HEK293T (cell line): ENCODE measurements around the gene KRT6A.

ENCODE experiments used
- CTCF ChIA-PET: fragments of 350-600 bp; formaldehyde crosslinking; extraction: SDS; loops from one replicate; lab custom pipeline; 2021; ENCODE audit warnings: antibody characterized with exemption, inconsistent platforms; lab: Yijun Ruan, JAX
- POLR2A ChIA-PET: fragments of 350-600 bp; formaldehyde crosslinking; extraction: SDS; loops from one replicate; lab custom pipeline; 2020; ENCODE audit warnings: antibody characterized with exemption, inconsistent platforms; lab: Yijun Ruan, JAX
- DNase-seq: peaks from one replicate; pipeline ENCODE4 v3.0.0; 2012; ENCODE audit warnings: mixed read lengths; ENCODE audit errors: extremely low spot score
- ARNT ChIP-seq: fragments of 450-650 bp; IDR thresholded peaks from 2 replicates; pipeline ENCODE4 v1.6.1; 2017; ENCODE audit warnings: mild to moderate bottlenecking
- BHLHE40 ChIP-seq: fragments of 450-650 bp; IDR thresholded peaks from 2 replicates; pipeline ENCODE4 v1.6.1; 2016; ENCODE audit warnings: mild to moderate bottlenecking, moderate library complexity, borderline replicate concordance
- CTBP1 ChIP-seq: fragments of 450-650 bp; IDR thresholded peaks from 2 replicates; pipeline ENCODE4 v1.6.1; 2016; ENCODE audit warnings: borderline replicate concordance
- ELF4 ChIP-seq: fragments of 450-650 bp; IDR thresholded peaks from 2 replicates; pipeline ENCODE4 v1.6.1; 2017; ENCODE audit warnings: antibody characterized with exemption
- FOXA1 ChIP-seq: fragments of 450-650 bp; IDR thresholded peaks from 2 replicates; pipeline ENCODE4 v1.6.1; 2016; ENCODE audit warnings: mild to moderate bottlenecking
- FOXK2 ChIP-seq: fragments of 450-650 bp; IDR thresholded peaks from 2 replicates; pipeline ENCODE4 v1.6.1; 2016; ENCODE audit warnings: mild to moderate bottlenecking
- FOXM1 ChIP-seq: fragments of 450-650 bp; IDR thresholded peaks from 2 replicates; pipeline ENCODE4 v1.6.1; 2017; ENCODE audit warnings: mild to moderate bottlenecking, borderline replicate concordance
- HDGF ChIP-seq: fragments of 450-650 bp; IDR thresholded peaks from 2 replicates; pipeline ENCODE4 v1.6.1; 2017; ENCODE audit warnings: antibody characterized with exemption, borderline replicate concordance
- L3MBTL2 ChIP-seq: fragments of 450-650 bp; conservative IDR thresholded peaks from 2 replicates; pipeline ENCODE4 v1.6.1; 2016; ENCODE audit warnings: mild to moderate bottlenecking
- LEF1 ChIP-seq: fragments of 450-650 bp; IDR thresholded peaks from 2 replicates; pipeline ENCODE4 v1.6.1; 2017; ENCODE audit warnings: mild to moderate bottlenecking, borderline replicate concordance
- NFRKB ChIP-seq: fragments of 450-650 bp; IDR thresholded peaks from 2 replicates; pipeline ENCODE4 v1.6.1; 2016; ENCODE audit warnings: mild to moderate bottlenecking, moderate library complexity
- PKNOX1 ChIP-seq: fragments of 450-650 bp; IDR thresholded peaks from 2 replicates; pipeline ENCODE4 v1.6.1; 2016
- SP1 ChIP-seq: fragments of 450-650 bp; IDR thresholded peaks from 2 replicates; pipeline ENCODE4 v1.6.1; 2017
- SUZ12 ChIP-seq: fragments of 450-650 bp; IDR thresholded peaks from 2 replicates; pipeline ENCODE4 v1.6.1; 2016; ENCODE audit warnings: mild to moderate bottlenecking
- TARDBP ChIP-seq: fragments of 450-650 bp; IDR thresholded peaks from 2 replicates; pipeline ENCODE4 v1.6.1; 2016
- ZNF384 ChIP-seq: fragments of 450-650 bp; IDR thresholded peaks from 2 replicates; pipeline ENCODE4 v1.6.1; 2016

KRT6A gene

GRCh38 chr12:52493172-52493571, at the start of gene KRT6A:
Gene KRT6A (minus strand): TSS chr12:52493257. CDS start chr12:52493188, 69 bp downstream.
- TF ChIP-seq LEF1 (no peak), PKNOX1 (no peak), SP1 (no peak), ELF4 (no peak), NFRKB (no peak), SUZ12 (no peak), TARDBP (no peak)
- CTCF ChIA-PET, result no interaction called here
- DNase-seq, result no peak
- POLR2A ChIA-PET, result no interaction called here

- TF ChIP-seq BHLHE40 (no peak), FOXM1 (no peak), ARNT (no peak), PKNOX1 (no peak), LEF1 (no peak)
- ChIA-PET POLR2A (no interaction called here), CTCF (no interaction called here)
- DNase-seq, result no peak
These were observed 49.1 kb upstream of the KRT6A start for GRCh38 chr12:52542157-52542556.

DNA sequence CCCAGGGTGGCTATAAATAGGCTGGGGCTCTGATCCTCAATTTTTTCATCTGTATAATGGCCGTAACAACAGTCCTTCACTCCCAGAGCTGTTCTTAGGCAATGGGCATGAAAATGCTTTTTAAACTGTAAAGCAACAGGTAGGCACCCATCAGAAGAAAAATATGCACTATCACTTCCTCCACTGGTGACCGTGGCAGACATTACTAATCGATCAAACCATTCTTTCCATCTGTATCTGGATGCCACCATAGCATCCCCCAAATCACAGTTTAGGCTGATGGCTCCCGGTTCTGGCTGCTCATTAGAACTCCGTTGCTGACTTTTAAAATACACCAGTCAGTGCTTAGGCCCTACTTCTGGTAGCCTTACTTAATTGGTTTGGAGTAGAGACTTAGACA, 48.7 kb upstream of the KRT6A start:
- TF ChIP-seq SP1, result no peak
- no peak for TF ChIP-seq PKNOX1
- no peak for TF ChIP-seq BHLHE40
- no peak for TF ChIP-seq FOXM1
- no peak for TF ChIP-seq ARNT
- no peak for TF ChIP-seq ZNF384
- TF ChIP-seq L3MBTL2, result no peak
- no peak for TF ChIP-seq HDGF
- no peak for TF ChIP-seq FOXA1
- no peak for TF ChIP-seq SUZ12
- no peak for TF ChIP-seq FOXK2
- ChIA-PET POLR2A (no interaction called here), CTCF (no interaction called here)
- DNase-seq, result no peak

DNA sequence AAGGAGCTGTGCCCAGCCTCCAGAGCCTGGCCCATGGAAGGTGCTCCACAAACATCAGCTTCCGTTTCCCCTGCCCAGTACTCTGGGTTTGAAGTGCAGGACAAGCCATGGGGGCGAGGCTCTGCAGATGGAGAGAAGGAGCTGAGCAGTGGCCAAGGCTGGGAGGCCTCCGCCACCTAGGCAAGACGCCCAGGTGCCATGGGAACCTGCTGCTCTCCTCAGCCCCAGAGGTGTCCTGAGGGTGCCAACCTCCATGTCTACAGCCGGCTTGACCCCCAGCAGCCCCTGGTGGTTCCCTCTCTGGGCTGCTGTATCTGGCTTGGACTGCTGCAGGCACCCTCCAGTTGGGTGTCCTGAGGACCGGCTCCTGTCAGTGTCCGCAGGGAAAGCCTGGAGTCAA, 47.5 kb upstream of the KRT6A start:
- no peak for DNase-seq
- TF ChIP-seq LEF1 (no peak), SUZ12 (no peak), CTBP1 (no peak), L3MBTL2 (no peak), SP1 (no peak), NFRKB (no peak), BHLHE40 (no peak), PKNOX1 (no peak), ARNT (no peak), ELF4 (no peak), FOXM1 (no peak), HDGF (no peak), FOXK2 (no peak), FOXA1 (no peak), TARDBP (no peak), ZNF384 (no peak)
- POLR2A ChIA-PET, result no interaction called here
- CTCF ChIA-PET, result no interaction called here

DNA sequence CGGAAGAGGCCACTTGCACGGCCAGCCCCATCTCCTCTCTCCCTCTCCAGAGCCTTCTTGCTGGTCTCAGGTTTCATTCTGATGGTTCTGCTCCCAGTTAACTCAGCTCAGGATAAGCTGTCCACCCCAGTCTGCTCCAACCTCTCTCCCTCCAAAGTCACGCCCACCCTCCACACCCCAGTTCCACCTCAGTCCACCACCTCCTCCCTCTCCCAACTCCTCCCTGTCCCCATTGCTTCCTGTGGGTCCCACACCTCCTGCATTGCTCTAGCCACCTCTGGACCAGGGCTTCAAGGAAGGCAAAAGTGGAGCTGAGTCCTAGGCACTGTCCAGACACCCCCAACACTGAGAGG, 46.7 kb upstream of the KRT6A start:
- ChIA-PET CTCF (no interaction called here), POLR2A (no interaction called here)
- TF ChIP-seq FOXK2 (no peak), L3MBTL2 (no peak), HDGF (no peak), LEF1 (no peak), FOXM1 (no peak), BHLHE40 (no peak), FOXA1 (no peak), NFRKB (no peak)
- no peak for DNase-seq

- ChIA-PET CTCF (interaction anchor here (0.6 kb wide), 1 partner anchor 157 kb away, joined by 3 read pairs; no protein-coding TSS in a partner anchor), POLR2A (no interaction called here)
- no peak for TF ChIP-seq LEF1
- no peak for TF ChIP-seq PKNOX1
- no peak for TF ChIP-seq TARDBP
- TF ChIP-seq L3MBTL2, result no peak
- TF ChIP-seq FOXK2, result no peak
- no peak for TF ChIP-seq FOXA1
- no peak for TF ChIP-seq ARNT
- TF ChIP-seq SP1, result no peak
- no peak for TF ChIP-seq CTBP1
- no peak for TF ChIP-seq ZNF384
- no peak for TF ChIP-seq HDGF
- TF ChIP-seq ELF4, result no peak
- no peak for TF ChIP-seq BHLHE40
- TF ChIP-seq FOXM1, result no peak
- TF ChIP-seq SUZ12, result no peak
- no peak for TF ChIP-seq NFRKB
- peak; percentile 21 for DNase-seq
These were observed 46.2 kb upstream of the KRT6A start for GRCh38 chr12:52539083-52539820.
